Lower leg skin (tissue), 4 donors: ENCODE data around the gene DEFB113. TPM values are rescaled to one million over a fixed set of nuclear protein-coding genes. Genes with fewer than 3 reads are reported as not detected.

Experiments used
- DNase-seq, 2 donors: peaks; one replicate each; pipeline ENCODE4 v3.0.0-alpha.2; 2019; ENCODE audit warnings: low spot score in 2 of 2
- H3K4me3 ChIP-seq: fragments of 200-600 bp; sonication (generic); 2 replicates; pipeline ENCODE4 v1.5.1; 2017; ENCODE audit warnings: mild to moderate bottlenecking, low read depth; ENCODE audit not compliant: poor library complexity, severe bottlenecking
- POLR2A ChIP-seq, 2 donors: fragments of 450-650 bp; IDR thresholded peaks; one replicate each; pipeline ENCODE4 v1.6.1; 2016 to 2017; ENCODE audit warnings: antibody characterized with exemption in 2 of 2, mild to moderate bottlenecking in 1 of 2, moderate library complexity in 1 of 2
- WGBS, 2 donors: methylation state at CpG; one replicate each; pipeline ENCODE4 v1.1.5; 2018; 5-methylcytosine and 5-hydroxymethylcytosine counted together
- intact Hi-C: fragments of 100-400 bp; cut with DNase I; formaldehyde crosslinking; loops from one replicate; pipeline ENCODE4 v1.15.0; 2023; ENCODE audit warnings: low total_unique reads
- total RNA-seq, 4 donors: library from RNA; depleted of rRNA; stranded (reverse); fragments of >200 nt; gene quantifications; one replicate each; pipeline ENCODE4 v1.1.0, GENCODE V29; 2016
- TF ChIP-seq, protein P1 (sequence below), 3 donors: fragments of 450-650 bp; IDR thresholded peaks; one replicate each; pipeline ENCODE4 v1.5.1; 2016; ENCODE audit warnings: antibody characterized with exemption in 3 of 3, mild to moderate bottlenecking in 3 of 3, moderate library complexity in 2 of 3

DEFB113 gene
- total RNA-seq, 4 donors from 2014 or later = not detected

- 71 to 72% methylated on average over 2 of the region's 2 CpGs for WGBS, 2 donors
- no peak for TF ChIP-seq POLR2A (IDR thresholded peaks at IDR 0.05)
- TF ChIP-seq, protein P1, sequence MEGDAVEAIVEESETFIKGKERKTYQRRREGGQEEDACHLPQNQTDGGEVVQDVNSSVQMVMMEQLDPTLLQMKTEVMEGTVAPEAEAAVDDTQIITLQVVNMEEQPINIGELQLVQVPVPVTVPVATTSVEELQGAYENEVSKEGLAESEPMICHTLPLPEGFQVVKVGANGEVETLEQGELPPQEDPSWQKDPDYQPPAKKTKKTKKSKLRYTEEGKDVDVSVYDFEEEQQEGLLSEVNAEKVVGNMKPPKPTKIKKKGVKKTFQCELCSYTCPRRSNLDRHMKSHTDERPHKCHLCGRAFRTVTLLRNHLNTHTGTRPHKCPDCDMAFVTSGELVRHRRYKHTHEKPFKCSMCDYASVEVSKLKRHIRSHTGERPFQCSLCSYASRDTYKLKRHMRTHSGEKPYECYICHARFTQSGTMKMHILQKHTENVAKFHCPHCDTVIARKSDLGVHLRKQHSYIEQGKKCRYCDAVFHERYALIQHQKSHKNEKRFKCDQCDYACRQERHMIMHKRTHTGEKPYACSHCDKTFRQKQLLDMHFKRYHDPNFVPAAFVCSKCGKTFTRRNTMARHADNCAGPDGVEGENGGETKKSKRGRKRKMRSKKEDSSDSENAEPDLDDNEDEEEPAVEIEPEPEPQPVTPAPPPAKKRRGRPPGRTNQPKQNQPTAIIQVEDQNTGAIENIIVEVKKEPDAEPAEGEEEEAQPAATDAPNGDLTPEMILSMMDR (IDR thresholded peaks at IDR 0.05) = no peak
- intact Hi-C loops = no loop called here
- H3K4me3 ChIP-seq = no peak overlapping the region
- DNase-seq = no peak
Observed at GRCh38 chr6:49937017-49937416, 32.4 kb downstream of the DEFB113 start.

DNA sequence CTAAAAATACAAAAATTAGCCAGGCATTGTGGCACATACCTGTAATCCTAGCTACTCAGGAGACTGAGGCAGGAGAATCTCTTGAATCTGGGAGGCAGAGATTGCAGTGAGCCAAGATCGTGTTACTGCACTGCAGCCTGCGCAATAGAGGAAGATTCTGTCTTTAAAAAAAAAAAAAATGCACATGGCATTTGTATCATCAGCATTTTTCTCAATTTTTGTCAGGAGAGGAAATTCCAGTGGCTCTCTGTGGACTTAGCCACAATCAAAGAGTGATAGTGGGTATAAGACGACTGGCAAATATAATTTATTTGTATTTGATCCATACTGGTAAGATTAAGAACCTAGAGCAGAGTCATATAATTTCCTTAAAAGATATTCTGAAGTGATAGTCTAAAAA, 34.0 kb downstream of the DEFB113 start:
- intact Hi-C loops = no loop called here
- H3K4me3 ChIP-seq = no peak overlapping the region
- 80 to 81% methylated on average over 3 of the region's 3 CpGs for WGBS, 2 donors
- TF ChIP-seq, protein P1 (IDR thresholded peaks at IDR 0.05) = no peak
- no peak for DNase-seq

GRCh38 chr6:49934770-49935169, 34.7 kb downstream of the DEFB113 start:
- 59 to 61% methylated on average over 1 of the region's 1 CpG for WGBS, 2 donors
- DNase-seq = no peak
- intact Hi-C loops = no loop called here

GRCh38 chr6:49933526-49933925, 35.9 kb downstream of the DEFB113 start:
- TF ChIP-seq POLR2A (IDR thresholded peaks at IDR 0.05) = no peak
- TF ChIP-seq, protein P1 (IDR thresholded peaks at IDR 0.05) = no peak
- WGBS, 2 donors = 92 to 93% methylated on average over 10 to 17 of the region's 21 CpGs

More at GRCh38 chr6:49934770-49935169, 34.7 kb downstream of the DEFB113 start:
- H3K4me3 ChIP-seq = no peak overlapping the region
- no peak for TF ChIP-seq POLR2A (IDR thresholded peaks at IDR 0.05)
- TF ChIP-seq, protein P1 (IDR thresholded peaks at IDR 0.05) = no peak

DNA sequence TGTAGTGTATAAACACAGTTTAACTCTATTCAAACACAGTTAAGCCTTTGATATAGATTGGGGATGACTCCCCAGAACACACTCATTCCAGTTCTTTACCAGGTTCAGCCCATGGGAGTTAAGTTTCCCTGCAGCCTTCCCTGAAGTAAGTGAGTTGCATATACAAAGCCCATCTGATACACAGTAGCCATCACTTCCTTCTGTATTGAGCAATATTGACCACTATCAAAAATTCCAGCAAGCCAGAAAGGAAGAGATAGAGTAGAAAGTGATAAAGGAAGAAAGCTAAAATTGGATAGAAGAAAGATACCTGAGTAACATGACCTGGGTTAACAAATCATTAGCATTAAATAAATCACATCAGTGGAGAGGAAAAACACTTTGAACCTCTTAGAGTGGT, 40.1 kb downstream of the DEFB113 start:
- no peak for DNase-seq
- intact Hi-C loops = no loop called here
- TF ChIP-seq, protein P1 (IDR thresholded peaks at IDR 0.05) = no peak
- TF ChIP-seq POLR2A (IDR thresholded peaks at IDR 0.05) = no peak
- no peak overlapping the region for H3K4me3 ChIP-seq

More at GRCh38 chr6:49933526-49933925, 35.9 kb downstream of the DEFB113 start:
- intact Hi-C loops = no loop called here
- DNase-seq = no peak
- H3K4me3 ChIP-seq = no peak overlapping the region

DNA sequence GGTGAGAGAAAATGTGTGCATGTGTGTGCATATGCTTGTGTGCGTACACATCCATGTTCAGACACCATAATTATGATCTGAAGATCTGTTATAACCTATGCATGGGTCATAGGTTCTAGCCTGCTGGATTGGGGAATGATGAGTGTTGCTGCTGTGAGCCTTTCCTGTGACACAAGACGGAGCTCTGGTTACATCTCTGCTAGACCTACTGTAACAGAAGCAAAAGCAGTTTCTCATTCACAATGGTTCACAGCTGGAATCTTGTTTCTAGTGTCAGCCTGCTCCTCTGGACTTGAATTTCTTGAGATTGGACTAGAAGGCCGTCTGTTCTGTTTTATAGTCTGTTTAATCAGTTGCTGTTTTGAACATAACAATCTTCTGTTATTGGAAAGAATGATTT, 45.6 kb downstream of the DEFB113 start:
- intact Hi-C loops = no loop called here
- whole genome bisulfite sequencing, 2 donors = 58 to 63% methylated on average over 3 of the region's 3 CpGs

More for the DNA sequence above, 45.6 kb downstream of the DEFB113 start:
- TF ChIP-seq, protein P1 (IDR thresholded peaks at IDR 0.05) = no peak
- TF ChIP-seq POLR2A (IDR thresholded peaks at IDR 0.05) = no peak
- DNase-seq = no peak
- no peak overlapping the region for H3K4me3 ChIP-seq
